ENCODE data around the gene CDKAL1. TPM values are rescaled to one million over a fixed set of nuclear protein-coding genes. Genes with fewer than 3 reads are reported as not detected.

Gene CDKAL1
- total RNA-seq, 3 donors from 2014 or later, result 13.0 to 27.2 (median 18.0) TPM

DNA sequence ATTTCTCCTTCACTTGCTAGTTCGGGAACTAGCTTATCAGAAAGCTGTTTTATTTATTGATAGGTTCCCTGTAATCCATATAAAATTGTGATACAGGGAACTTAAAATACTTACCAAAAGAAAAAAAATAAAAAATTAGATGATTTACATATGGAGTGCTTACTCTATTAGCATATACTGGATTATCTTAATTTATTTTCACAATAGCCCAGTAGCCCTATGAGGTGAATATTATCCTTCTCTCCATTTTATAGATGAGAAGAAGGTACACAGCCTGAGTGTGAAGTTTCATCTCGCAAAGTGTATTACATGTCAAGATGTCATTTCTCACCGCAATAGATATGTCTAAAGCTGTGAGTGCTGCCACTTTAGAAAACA, 463.5 kb downstream of the CDKAL1 start:
- TF ChIP-seq POLR2A (IDR thresholded peaks at IDR 0.05), result no peak
- no peak for TF ChIP-seq CTCF (IDR thresholded peaks at IDR 0.05)
- TF ChIP-seq POLR2AphosphoS5 (IDR thresholded peaks at IDR 0.05), result no peak
- Histone ChIP-seq H3K27me3 (no peaks in the 10 kb centered on the region), H3K4me3 (no peak overlapping the region), H3K9me3 (peaks cover 0 to 13% of the 10 kb centered on the region in 2 donors), H3K36me3 (no peaks in the 10 kb centered on the region), H3K27ac (peak overlapping the region; percentile 31 to 65), H3K4me1 (no peaks in the 10 kb centered on the region)
- DNase-seq (ENCODE audit: low spot score in 2 of 2), result no peak
- intact Hi-C loops (cut with DNase I; ENCODE audit: low total_unique reads), result no loop called here

- DNase-seq (ENCODE audit: low spot score in 2 of 2), result no peak
- H3K36me3 ChIP-seq, result no peaks in the 10 kb centered on the region
- H3K4me3 ChIP-seq, result no peak overlapping the region
- intact Hi-C loops (cut with DNase I; ENCODE audit: low total_unique reads), result no loop called here
- H3K9me3 ChIP-seq, result peaks cover 0 to 13% of the 10 kb centered on the region in 2 donors
- TF ChIP-seq POLR2AphosphoS5 (IDR thresholded peaks at IDR 0.05) (no peak), CTCF (IDR thresholded peaks at IDR 0.05) (no peak), POLR2A (IDR thresholded peaks at IDR 0.05) (no peak)
- H3K4me1 ChIP-seq, result no peaks in the 10 kb centered on the region
- H3K27me3 ChIP-seq, result no peaks in the 10 kb centered on the region
- H3K27ac ChIP-seq, result no peak overlapping the region
Measured at GRCh38 chr6:20998748-20999448, 464.6 kb downstream of the CDKAL1 start.

- intact Hi-C loops (cut with DNase I; ENCODE audit: low total_unique reads), result no loop called here
- no peak for DNase-seq (ENCODE audit: low spot score in 2 of 2)
- H3K9me3 ChIP-seq, result peaks cover 0 to 6% of the 10 kb centered on the region in 2 donors
- H3K27ac ChIP-seq, result no peak overlapping the region
- no peak overlapping the region for H3K4me3 ChIP-seq
- no peaks in the 10 kb centered on the region for H3K36me3 ChIP-seq
- TF ChIP-seq CTCF (IDR thresholded peaks at IDR 0.05), result no peak
- no peak for TF ChIP-seq POLR2A (IDR thresholded peaks at IDR 0.05)
- no peak for TF ChIP-seq POLR2AphosphoS5 (IDR thresholded peaks at IDR 0.05)
- no peaks in the 10 kb centered on the region for H3K4me1 ChIP-seq
- no peaks in the 10 kb centered on the region for H3K27me3 ChIP-seq
Measured at GRCh38 chr6:21000331-21000801, 466.1 kb downstream of the CDKAL1 start.

DNA sequence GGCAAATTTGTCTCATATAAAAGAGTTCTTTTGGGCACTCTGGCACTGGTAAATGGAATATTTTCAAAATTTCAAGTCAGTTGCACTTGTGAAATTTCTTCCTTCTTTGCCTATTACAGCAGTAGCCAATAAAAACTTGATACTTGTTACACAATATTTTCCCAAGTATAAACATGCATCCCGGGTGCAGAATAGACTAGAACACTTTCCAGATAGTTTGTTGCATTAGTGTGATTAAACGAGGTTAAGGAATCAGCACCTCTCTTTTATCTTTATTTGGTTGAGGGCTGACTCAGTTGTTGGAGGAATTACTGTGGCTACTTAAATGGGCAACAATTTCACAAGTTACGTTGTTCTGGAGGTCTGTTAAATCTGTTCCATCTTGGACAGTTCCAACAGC, 467.5 kb downstream of the CDKAL1 start:
- H3K4me3 ChIP-seq, result no peak overlapping the region
- H3K4me1 ChIP-seq, result no peaks in the 10 kb centered on the region
- no peaks in the 10 kb centered on the region for H3K9me3 ChIP-seq
- TF ChIP-seq POLR2AphosphoS5 (IDR thresholded peaks at IDR 0.05), result no peak
- TF ChIP-seq CTCF (IDR thresholded peaks at IDR 0.05), result no peak
- no peak for TF ChIP-seq POLR2A (IDR thresholded peaks at IDR 0.05)
- intact Hi-C loops (cut with DNase I; ENCODE audit: low total_unique reads), result no loop called here
- H3K36me3 ChIP-seq, result no peaks in the 10 kb centered on the region
- H3K27ac ChIP-seq, result no peak overlapping the region
- no peaks in the 10 kb centered on the region for H3K27me3 ChIP-seq
- DNase-seq (ENCODE audit: low spot score in 2 of 2), result no peak

DNA sequence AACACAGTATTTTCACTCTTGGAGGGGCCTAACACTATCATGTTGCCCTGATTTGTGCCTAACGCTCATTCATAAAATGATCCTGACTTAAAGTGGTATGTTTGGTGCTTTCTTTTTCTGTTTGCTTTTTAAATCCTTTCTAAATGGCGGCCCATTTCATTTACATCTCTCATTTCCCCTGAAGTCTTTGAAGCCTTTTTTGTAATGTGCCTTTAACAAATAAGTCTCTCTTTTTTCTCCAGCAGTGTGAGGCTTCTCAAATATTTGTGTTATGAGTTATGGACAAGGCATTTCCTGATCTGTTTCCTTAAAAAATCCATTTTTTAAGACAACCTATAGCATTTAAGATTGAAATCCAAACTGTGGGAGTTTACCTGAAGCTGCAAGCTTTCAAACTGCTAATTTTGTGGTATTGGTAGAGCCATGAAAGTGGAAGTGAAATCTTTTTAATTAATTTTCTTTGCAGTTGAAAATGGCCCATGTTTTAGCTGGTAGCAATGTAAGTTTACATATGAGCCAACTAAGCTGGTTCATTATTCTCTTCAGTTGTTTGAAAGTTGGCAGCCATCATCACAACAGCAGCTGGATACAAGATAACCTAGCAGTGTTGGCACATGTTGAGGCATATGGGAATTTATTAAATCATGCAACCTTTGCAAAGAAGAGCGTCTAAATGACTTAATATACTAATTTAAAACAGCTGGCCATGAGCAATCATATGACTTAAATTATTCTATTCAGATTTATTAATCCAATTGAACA, 469.7 kb downstream of the CDKAL1 start:
- H3K27me3 ChIP-seq, result no peaks in the 10 kb centered on the region
- no peaks in the 10 kb centered on the region for H3K9me3 ChIP-seq
- H3K36me3 ChIP-seq, result no peaks in the 10 kb centered on the region
- H3K27ac ChIP-seq, result no peak overlapping the region
- no peak for DNase-seq (ENCODE audit: low spot score in 2 of 2)
- no peak overlapping the region for H3K4me3 ChIP-seq
- no peaks in the 10 kb centered on the region for H3K4me1 ChIP-seq
- intact Hi-C loops (cut with DNase I; ENCODE audit: low total_unique reads), result no loop called here
- no peak for TF ChIP-seq POLR2AphosphoS5 (IDR thresholded peaks at IDR 0.05)
- TF ChIP-seq POLR2A (IDR thresholded peaks at IDR 0.05), result no peak
- no peak for TF ChIP-seq CTCF (IDR thresholded peaks at IDR 0.05)
